ENCODE results near the gene ZDHHC4. TPM values are rescaled to one million over a fixed set of nuclear protein-coding genes. Genes with fewer than 3 reads are reported as not detected.

Gene ZDHHC4
- total RNA-seq, 4 donors from 2014 or later: 68.8 to 97.3 (median 81.4) TPM

DNA sequence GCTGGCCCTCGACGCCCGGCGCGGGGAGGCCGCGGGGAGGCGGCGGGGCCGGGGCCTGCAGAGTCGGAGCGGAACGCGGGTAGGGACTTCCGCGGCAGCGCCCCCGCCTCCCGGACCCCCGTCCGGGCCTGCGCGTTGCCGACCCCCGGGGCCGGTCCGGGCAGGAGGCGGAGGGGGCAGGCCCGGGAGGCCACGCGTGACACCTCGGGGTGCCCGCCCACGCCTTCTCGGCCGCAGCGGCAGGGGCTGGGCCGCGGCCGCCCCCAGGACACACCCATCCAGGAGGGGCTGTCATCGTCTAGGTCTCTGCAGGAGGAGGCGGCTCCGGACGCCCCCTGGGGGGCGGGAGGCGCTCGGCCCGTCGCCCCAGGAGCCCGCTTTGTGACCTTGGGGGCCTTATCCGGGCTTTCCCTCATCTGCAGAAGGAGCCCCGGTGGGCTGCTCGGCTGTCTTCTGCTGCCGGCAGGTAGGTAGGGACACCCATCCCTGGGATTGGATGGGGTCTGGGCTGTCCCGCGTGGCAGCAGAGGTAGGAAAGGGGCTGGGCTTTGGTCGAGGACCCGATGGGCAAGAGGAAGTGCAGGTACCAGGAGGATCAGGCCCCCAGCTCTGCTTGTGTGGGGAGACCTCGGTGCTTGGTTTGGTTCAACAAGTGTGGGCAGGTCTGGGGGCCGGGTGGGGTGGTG is 60.4 kb downstream of the ZDHHC4 start:
- Histone ChIP-seq H3K4me3 (replicated peaks in 1 of 3) (peak overlapping the region; percentile 42 to 85 (median 75)), H3K27ac (peak overlapping the region in 2 of 3 donors; percentile 51 to 57), H3K36me3 (no peaks in the 10 kb centered on the region), H3K27me3 (no peaks in the 10 kb centered on the region), H3K4me1 (peaks cover 20 to 35% of the 10 kb centered on the region in 2 donors), H3K9me3 (no peaks in the 10 kb centered on the region)
- intact Hi-C loops (cut with DNase I): loop anchor here (5.0 kb wide), 1 partner anchor 40 kb away; no protein-coding TSS in a partner anchor
- peak; percentile 30 to 36 for DNase-seq
- no peak for TF ChIP-seq POLR2A (IDR thresholded peaks at IDR 0.05)
- TF ChIP-seq, protein P1, sequence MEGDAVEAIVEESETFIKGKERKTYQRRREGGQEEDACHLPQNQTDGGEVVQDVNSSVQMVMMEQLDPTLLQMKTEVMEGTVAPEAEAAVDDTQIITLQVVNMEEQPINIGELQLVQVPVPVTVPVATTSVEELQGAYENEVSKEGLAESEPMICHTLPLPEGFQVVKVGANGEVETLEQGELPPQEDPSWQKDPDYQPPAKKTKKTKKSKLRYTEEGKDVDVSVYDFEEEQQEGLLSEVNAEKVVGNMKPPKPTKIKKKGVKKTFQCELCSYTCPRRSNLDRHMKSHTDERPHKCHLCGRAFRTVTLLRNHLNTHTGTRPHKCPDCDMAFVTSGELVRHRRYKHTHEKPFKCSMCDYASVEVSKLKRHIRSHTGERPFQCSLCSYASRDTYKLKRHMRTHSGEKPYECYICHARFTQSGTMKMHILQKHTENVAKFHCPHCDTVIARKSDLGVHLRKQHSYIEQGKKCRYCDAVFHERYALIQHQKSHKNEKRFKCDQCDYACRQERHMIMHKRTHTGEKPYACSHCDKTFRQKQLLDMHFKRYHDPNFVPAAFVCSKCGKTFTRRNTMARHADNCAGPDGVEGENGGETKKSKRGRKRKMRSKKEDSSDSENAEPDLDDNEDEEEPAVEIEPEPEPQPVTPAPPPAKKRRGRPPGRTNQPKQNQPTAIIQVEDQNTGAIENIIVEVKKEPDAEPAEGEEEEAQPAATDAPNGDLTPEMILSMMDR (IDR thresholded peaks at IDR 0.05): peak in 3 of 6 experiments; percentile 5 to 14 (median 9)
- 3% methylated on average over 4 to 18 of the region's 60 CpGs for whole genome bisulfite sequencing, 2 donors

Other genes starting within 250 kb of the ZDHHC4 start
- 10 to 100 TPM; 14.3 to 26.6 (median 20.8) TPM for gene FAM220A, start 228.5 kb upstream of the ZDHHC4 start, total RNA-seq
- gene RAC1, start 202.9 kb upstream of the ZDHHC4 start, total RNA-seq: 100 to 1,000 TPM; 141 to 284 (median 180) TPM
- gene DAGLB, start 129.5 kb upstream of the ZDHHC4 start, total RNA-seq: 10 to 100 TPM; 14.1 to 18.4 (median 16.2) TPM
- gene KDELR2, start 93.3 kb upstream of the ZDHHC4 start, total RNA-seq: 100 to 1,000 TPM; 113 to 203 (median 147) TPM
- under 1 TPM; 0.13 to 0.67 (median 0.40) TPM for gene GRID2IP, start 26.0 kb upstream of the ZDHHC4 start, total RNA-seq
- 10 to 100 TPM; 22.7 to 42.9 (median 31.9) TPM for gene INTS15, start 12.6 kb downstream of the ZDHHC4 start, total RNA-seq
- 10 to 100 TPM; 17.2 to 27.4 (median 22.1) TPM for gene ZNF853, start 38.2 kb downstream of the ZDHHC4 start, total RNA-seq
- 10 to 100 TPM; 40.6 to 63.7 (median 49.5) TPM for gene ZNF316, start 59.9 kb downstream of the ZDHHC4 start, total RNA-seq
- 10 to 100 TPM; 29.2 to 43.9 (median 31.4) TPM for gene ZNF12, start 129.5 kb downstream of the ZDHHC4 start, total RNA-seq
- gene RSPH10B2, start 176.6 kb downstream of the ZDHHC4 start, total RNA-seq: 1 to 10 TPM in 1 of 4 donors, under 1 TPM in 2, not detected in 1; 0.21 to 2.6 (median 0.27) TPM
- 10 to 100 TPM; 26.1 to 54.4 (median 40.8) TPM for gene CCZ1B, start 248.8 kb downstream of the ZDHHC4 start, total RNA-seq